Astrocyte (in vitro differentiated cells and primary cell): Measurements from ENCODE around the gene NPDC1.

ENCODE experiments used
- EZH2 ChIP-seq: IDR thresholded peaks from 2 replicates; pipeline ENCODE4 v1.6.1; 2012; ENCODE audit warnings: mild to moderate bottlenecking, low read length, inconsistent platforms; ENCODE audit not compliant: insufficient read depth
- TF ChIP-seq, protein P1 (sequence below): IDR thresholded peaks from 2 replicates; pipeline ENCODE4 v1.5.1; 2011; ENCODE audit warnings: low read depth, mild to moderate bottlenecking, inconsistent platforms, low read length, moderate library complexity; ENCODE audit not compliant: insufficient read depth

DNA sequence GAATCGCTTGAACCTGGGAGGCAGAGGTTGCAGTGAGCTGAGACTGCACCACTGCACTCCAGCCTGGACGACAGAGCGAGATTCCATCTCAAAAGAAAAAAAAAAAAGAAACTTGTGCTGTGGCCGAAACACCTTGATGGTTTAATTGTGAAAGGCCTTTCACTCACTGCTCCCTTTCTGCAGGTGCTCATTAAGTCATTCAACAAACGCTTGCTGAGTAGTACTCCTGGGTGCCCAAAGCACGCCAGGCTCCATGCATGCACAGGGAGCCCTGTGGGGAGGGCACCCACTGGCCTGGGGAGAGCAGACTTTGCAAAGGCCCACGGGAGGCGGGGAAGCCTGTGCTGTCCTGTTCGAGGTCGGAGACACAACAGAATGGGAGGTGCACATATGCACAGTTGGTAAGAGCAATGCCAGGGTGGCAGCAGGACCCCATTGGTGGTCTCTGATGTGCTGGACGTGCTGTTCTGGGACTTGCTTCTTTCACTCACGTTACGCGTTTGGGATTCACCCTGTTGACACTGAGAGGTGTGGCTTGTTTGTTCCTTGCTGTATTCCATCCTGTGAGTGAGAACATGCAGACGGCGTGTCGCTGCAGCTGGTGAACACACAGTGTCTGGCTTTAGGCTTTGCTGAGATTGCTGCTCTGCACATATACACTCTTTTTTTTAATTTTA, 10.9 kb upstream of the NPDC1 start:
- TF ChIP-seq, protein P1, sequence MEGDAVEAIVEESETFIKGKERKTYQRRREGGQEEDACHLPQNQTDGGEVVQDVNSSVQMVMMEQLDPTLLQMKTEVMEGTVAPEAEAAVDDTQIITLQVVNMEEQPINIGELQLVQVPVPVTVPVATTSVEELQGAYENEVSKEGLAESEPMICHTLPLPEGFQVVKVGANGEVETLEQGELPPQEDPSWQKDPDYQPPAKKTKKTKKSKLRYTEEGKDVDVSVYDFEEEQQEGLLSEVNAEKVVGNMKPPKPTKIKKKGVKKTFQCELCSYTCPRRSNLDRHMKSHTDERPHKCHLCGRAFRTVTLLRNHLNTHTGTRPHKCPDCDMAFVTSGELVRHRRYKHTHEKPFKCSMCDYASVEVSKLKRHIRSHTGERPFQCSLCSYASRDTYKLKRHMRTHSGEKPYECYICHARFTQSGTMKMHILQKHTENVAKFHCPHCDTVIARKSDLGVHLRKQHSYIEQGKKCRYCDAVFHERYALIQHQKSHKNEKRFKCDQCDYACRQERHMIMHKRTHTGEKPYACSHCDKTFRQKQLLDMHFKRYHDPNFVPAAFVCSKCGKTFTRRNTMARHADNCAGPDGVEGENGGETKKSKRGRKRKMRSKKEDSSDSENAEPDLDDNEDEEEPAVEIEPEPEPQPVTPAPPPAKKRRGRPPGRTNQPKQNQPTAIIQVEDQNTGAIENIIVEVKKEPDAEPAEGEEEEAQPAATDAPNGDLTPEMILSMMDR: no peak
- no peak for TF ChIP-seq EZH2
